Chondrocyte (in vitro differentiated cells): ENCODE measurements around the gene ZFPM1. TPM values are rescaled to one million over a fixed set of nuclear protein-coding genes. Genes with fewer than 3 reads are reported as not detected.

Experiments used
- DNase-seq: peaks from one replicate; pipeline ENCODE4 v3.0.0; 2021; ENCODE audit warnings: mixed read lengths, low spot score
- H3K27ac Mint-ChIP-seq: one replicate; pipeline ENCODE4 v1.8.0; 2021; ENCODE audit warnings: mild to moderate bottlenecking, moderate library complexity, mixed read lengths; ENCODE audit not compliant: unreplicated experiment
- H3K27me3 Mint-ChIP-seq: 2 replicates; pipeline ENCODE4 v1.8.0; 2021; ENCODE audit warnings: low read depth, mixed read lengths
- H3K36me3 Mint-ChIP-seq: 2 replicates; pipeline ENCODE4 v1.8.0; 2021; ENCODE audit warnings: low read depth, mixed read lengths
- H3K4me1 Mint-ChIP-seq: 2 replicates; pipeline ENCODE4 v1.8.0; 2021; ENCODE audit warnings: low read depth, mild to moderate bottlenecking, mixed read lengths
- H3K4me3 Mint-ChIP-seq: one replicate; pipeline ENCODE4 v1.8.0; 2021; ENCODE audit warnings: mild to moderate bottlenecking, moderate library complexity, mixed read lengths; ENCODE audit not compliant: unreplicated experiment
- H3K9me3 Mint-ChIP-seq: 2 replicates; pipeline ENCODE4 v1.8.0; 2021; ENCODE audit warnings: low read depth, mixed read lengths
- CTCF ChIP-seq: fragments of 200-600 bp; sonication (generic); IDR thresholded peaks from 2 replicates; pipeline ENCODE4 v1.5.0; 2021; ENCODE audit warnings: antibody characterized with exemption, mild to moderate bottlenecking, moderate library complexity
- total RNA-seq: library from RNA; stranded (reverse); gene quantifications from 3 replicates; pipeline ENCODE4 v1.2.1, GENCODE V29; 2021

The ZFPM1 gene
- total RNA-seq, 1 donor from 2014 or later: 7.6 TPM

- no peaks in the 10 kb centered on the region for H3K27me3 Mint-ChIP-seq
- no peak for DNase-seq
- H3K4me1 Mint-ChIP-seq: no peaks in the 10 kb centered on the region
- H3K9me3 Mint-ChIP-seq: no peaks in the 10 kb centered on the region
- no peak for TF ChIP-seq CTCF
- H3K4me3 Mint-ChIP-seq: no peak overlapping the region
- no peak overlapping the region for H3K27ac Mint-ChIP-seq
- H3K36me3 Mint-ChIP-seq: peaks cover 3% of the 10 kb centered on the region
Measured at GRCh38 chr16:88419790-88420189, 33.3 kb upstream of the ZFPM1 start.

- H3K36me3 Mint-ChIP-seq: peaks cover 8% of the 10 kb centered on the region
- no peak overlapping the region for H3K27ac Mint-ChIP-seq
- no peaks in the 10 kb centered on the region for H3K27me3 Mint-ChIP-seq
- no peak overlapping the region for H3K4me3 Mint-ChIP-seq
- no peaks in the 10 kb centered on the region for H3K4me1 Mint-ChIP-seq
- no peak for TF ChIP-seq CTCF
- no peaks in the 10 kb centered on the region for H3K9me3 Mint-ChIP-seq
- DNase-seq: no peak
Measured at GRCh38 chr16:88420496-88420895, 32.6 kb upstream of the ZFPM1 start.

GRCh38 chr16:88421301-88421700 lies 31.8 kb upstream of the ZFPM1 start:
- peaks cover 8% of the 10 kb centered on the region for H3K36me3 Mint-ChIP-seq
- DNase-seq: no peak
- TF ChIP-seq CTCF: no peak
- H3K27me3 Mint-ChIP-seq: no peaks in the 10 kb centered on the region
- H3K4me1 Mint-ChIP-seq: no peaks in the 10 kb centered on the region
- H3K27ac Mint-ChIP-seq: no peak overlapping the region
- no peak overlapping the region for H3K4me3 Mint-ChIP-seq
- H3K9me3 Mint-ChIP-seq: no peaks in the 10 kb centered on the region

- Mint-ChIP-seq H3K27ac (no peak overlapping the region), H3K9me3 (no peaks in the 10 kb centered on the region), H3K27me3 (no peaks in the 10 kb centered on the region), H3K36me3 (peaks cover 8% of the 10 kb centered on the region), H3K4me3 (no peak overlapping the region), H3K4me1 (no peaks in the 10 kb centered on the region)
- no peak for TF ChIP-seq CTCF
- DNase-seq: no peak
Measured at GRCh38 chr16:88421871-88422433, 31.1 kb upstream of the ZFPM1 start.

GRCh38 chr16:88422733-88423447 lies 30.2 kb upstream of the ZFPM1 start:
- Mint-ChIP-seq H3K9me3 (no peaks in the 10 kb centered on the region), H3K4me1 (no peaks in the 10 kb centered on the region), H3K27ac (no peak overlapping the region), H3K36me3 (peaks cover 8% of the 10 kb centered on the region), H3K27me3 (no peaks in the 10 kb centered on the region), H3K4me3 (no peak overlapping the region)
- DNase-seq: no peak
- no peak for TF ChIP-seq CTCF
